Cardiac fibroblast (primary cell): Measurements from ENCODE around the gene DEFB123.

Source experiments
- DNase-seq, 2 donors: peaks; one replicate each; pipeline versions ENCODE4 v3.0.0 to v3.0.0-alpha.2; 2010; ENCODE audit warnings: low read depth in 2 of 2
- H3K4me3 ChIP-seq, 2 donors: replicated peaks in 1 of 2; 1 replicate in 1 of 2; 2 replicates in 1 of 2; pipeline ENCODE4 v1.5.1; 2011; ENCODE audit warnings: low read depth in 2 of 2, low read length in 2 of 2, mild to moderate bottlenecking in 2 of 2, moderate library complexity in 1 of 2
- CTCF ChIP-seq: IDR thresholded peaks from one replicate; pipeline ENCODE4 v1.5.1; 2011; ENCODE audit warnings: low read depth, mild to moderate bottlenecking, low read length, inconsistent platforms

Gene DEFB123

GRCh38 chr20:31473331-31474096, 33.1 kb downstream of the DEFB123 start:
- no peak for TF ChIP-seq CTCF
- peak in 1 of 2 donors; percentile 69 for DNase-seq
- H3K4me3 ChIP-seq, result no peak overlapping the region

GRCh38 chr20:31474097-31474436, 33.6 kb downstream of the DEFB123 start:
- no peak for DNase-seq
- TF ChIP-seq CTCF, result no peak
- no peak overlapping the region for H3K4me3 ChIP-seq

- no peak for DNase-seq
- peak within 1 kb of the TSS; percentile 43 to 50 for H3K4me3 ChIP-seq
- no peak for TF ChIP-seq CTCF
These were observed 34.5 kb downstream of the DEFB123 start, which contains the start of the genes DEFB124 and REM1 for GRCh38 chr20:31474758-31475427. DEFB124 (minus strand) TSS chr20:31475127; CDS start chr20:31473013, 2,114 bp downstream. REM1 (plus strand) TSS chr20:31475288; CDS start chr20:31476446, 1,158 bp downstream.

- TF ChIP-seq CTCF, result no peak
- DNase-seq, result no peak
- H3K4me3 ChIP-seq, result peak overlapping the region; percentile 43 to 50
These were observed 35.3 kb downstream of the DEFB123 start for GRCh38 chr20:31475472-31476293.

- no peak for DNase-seq
These were observed 35.8 kb downstream of the DEFB123 start for GRCh38 chr20:31476294-31476585.

More at GRCh38 chr20:31476294-31476585, 35.8 kb downstream of the DEFB123 start:
- H3K4me3 ChIP-seq, result no peak overlapping the region
- TF ChIP-seq CTCF, result no peak
